Measurements from ENCODE around the gene GPC1.

- TF ChIP-seq TAF1 (IDR thresholded peaks at IDR 0.05; ENCODE audit: borderline replicate concordance, insufficient read depth, low read length), result no peak
- no peak for TF ChIP-seq REST (IDR thresholded peaks at IDR 0.05; ENCODE audit: insufficient read depth in 1 of 2, low read depth in 2 of 2, low read length in 2 of 2)
Observed at GRCh38 chr2:240440251-240440650, 4.8 kb downstream of the GPC1 start.

Data from PFSK-1 (cell line).